Activated CD8-positive, alpha-beta T cell treated with anti-CD3 and anti-CD28 coated beads, Interleukin-2, amount 10 ng/mL, durations not matched to agents 7 days and 5 days (primary cell): ENCODE data around the gene MMP2. TPM values are rescaled to one million over a fixed set of nuclear protein-coding genes. Genes with fewer than 3 reads are reported as not detected.

Source experiments
- ATAC-seq: fragments of 150-1000 bp; cut with Tn5 transposase; one replicate; pipeline ENCODE4 v1.10.0; 2021; ENCODE audit warnings: moderate library complexity
- CTCF ChIA-PET: fragments of 350-600 bp; sonication (Branson Sonifier 250); formaldehyde crosslinking; loops from one replicate; lab custom pipeline; 2021; ENCODE audit warnings: antibody characterized with exemption; lab: Charles Lee
- POLR2A ChIA-PET: fragments of 350-600 bp; sonication (Branson Sonifier 250); formaldehyde crosslinking; loops from one replicate; lab custom pipeline; 2021; ENCODE audit warnings: antibody characterized with exemption; lab: Charles Lee
- DNase-seq: peaks from one replicate; pipeline ENCODE4 v3.0.0-alpha.2; 2020
- H3K27ac Mint-ChIP-seq: one replicate; pipeline ENCODE4 v1.8.0; 2021; ENCODE audit warnings: mild to moderate bottlenecking, mixed read lengths
- H3K27me3 Mint-ChIP-seq: one replicate; pipeline ENCODE4 v1.8.0; 2021; ENCODE audit warnings: low read depth, mixed read lengths
- H3K36me3 Mint-ChIP-seq: one replicate; pipeline ENCODE4 v1.8.0; 2021; ENCODE audit warnings: low read depth, mixed read lengths
- H3K4me1 Mint-ChIP-seq: one replicate; pipeline ENCODE4 v1.8.0; 2021; ENCODE audit warnings: low read depth, mixed read lengths
- H3K4me3 Mint-ChIP-seq: one replicate; pipeline ENCODE4 v1.8.0; 2021; ENCODE audit warnings: mild to moderate bottlenecking, mixed read lengths
- H3K9me3 Mint-ChIP-seq: one replicate; pipeline ENCODE4 v1.8.0; 2022; ENCODE audit warnings: mixed read lengths; ENCODE audit not compliant: insufficient read depth
- total RNA-seq, 2 experiments: library from RNA; stranded (reverse); gene quantifications; one replicate each; pipeline ENCODE4 v1.2.3, GENCODE V29; 2021

MMP2 gene
- total RNA-seq, 2 experiments from 2014 or later, result not detected

DNA sequence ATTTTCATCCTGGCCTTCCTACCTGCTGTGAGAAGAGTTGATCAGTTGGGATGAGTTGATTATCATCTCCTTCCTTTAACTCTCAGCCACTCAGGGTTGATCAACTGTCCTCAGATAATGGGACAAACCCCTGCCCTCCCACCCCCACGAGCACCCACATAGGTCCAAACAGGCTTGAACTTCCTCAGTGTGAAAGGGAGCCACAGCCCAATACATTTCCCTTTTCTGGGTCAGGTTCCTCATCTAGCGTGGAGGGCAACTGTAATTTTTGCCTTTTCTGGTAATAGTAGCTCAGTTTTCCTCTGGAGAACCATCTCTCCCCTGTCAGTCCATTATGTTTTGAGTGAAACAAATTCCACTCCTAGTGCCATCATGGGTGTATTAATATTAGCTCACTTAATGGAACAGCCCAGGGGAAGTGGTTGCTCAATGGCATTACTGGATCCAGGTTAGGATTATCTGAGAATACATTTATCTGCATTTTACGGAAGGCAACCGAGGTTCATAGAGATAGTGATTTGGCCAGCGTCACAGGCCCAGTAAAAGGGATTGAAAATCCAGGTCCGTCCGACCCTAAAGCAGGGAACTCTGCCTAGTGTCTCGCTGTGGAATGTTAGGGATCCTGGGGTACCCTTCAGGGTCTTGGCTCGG is 29.4 kb downstream of the MMP2 start:
- ChIA-PET CTCF (no interaction called here), POLR2A (no interaction called here)
- no peak for DNase-seq
- peaks cover 8% of the 10 kb centered on the region for H3K9me3 Mint-ChIP-seq
- peak overlapping the region; percentile 36 for H3K4me3 Mint-ChIP-seq
- H3K4me1 Mint-ChIP-seq, result peaks cover 7% of the 10 kb centered on the region
- no peak overlapping the region for H3K27ac Mint-ChIP-seq
- no peaks in the 10 kb centered on the region for H3K36me3 Mint-ChIP-seq
- no peak for ATAC-seq
- peaks cover 26% of the 10 kb centered on the region for H3K27me3 Mint-ChIP-seq

DNA sequence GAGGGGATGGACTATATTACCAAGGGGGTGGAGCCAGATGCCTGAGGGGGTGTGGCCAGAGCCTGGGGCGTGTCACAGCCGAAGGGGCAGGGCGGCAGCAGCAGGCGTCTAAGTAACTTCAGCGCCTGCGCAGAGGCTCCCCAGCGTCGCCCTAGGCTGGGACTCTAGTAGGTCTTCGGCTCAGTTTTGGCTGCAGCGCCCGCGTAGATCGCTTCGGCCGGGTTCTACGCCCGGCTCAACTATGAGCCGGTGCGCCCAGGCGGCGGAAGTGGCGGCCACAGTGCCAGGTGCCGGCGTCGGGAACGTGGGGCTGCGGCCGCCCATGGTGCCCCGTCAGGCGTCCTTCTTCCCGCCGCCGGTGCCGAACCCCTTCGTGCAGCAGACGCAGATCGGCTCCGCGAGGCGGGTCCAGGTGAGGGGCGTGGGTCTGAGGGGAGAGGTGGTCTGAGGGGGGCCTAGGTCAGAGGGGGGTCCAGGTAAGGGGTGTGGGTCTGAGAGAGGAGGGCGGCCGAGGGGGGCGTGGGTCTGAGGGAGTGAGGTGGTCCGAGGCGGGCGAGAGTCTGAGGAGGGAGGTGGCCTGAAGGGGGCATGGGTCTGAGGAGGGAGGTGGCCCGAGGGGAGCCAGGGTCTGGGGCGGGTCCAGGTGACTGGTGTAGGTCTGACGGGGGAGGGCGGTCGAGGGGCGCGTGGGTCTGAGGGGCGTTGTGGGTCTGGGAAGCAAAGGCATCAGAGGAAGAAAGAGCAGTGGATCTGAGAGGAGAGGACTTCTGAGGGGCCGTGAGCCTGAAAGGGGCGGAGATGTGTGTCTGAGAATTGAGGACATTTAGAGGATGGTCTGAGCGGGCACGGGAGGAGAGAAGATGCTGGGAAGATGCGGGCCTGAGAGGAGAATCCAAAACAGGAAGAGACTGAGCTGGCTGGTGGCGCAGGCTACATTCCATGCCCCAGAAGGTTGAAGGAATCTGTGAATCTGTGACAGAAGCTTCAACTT is 30.2 kb downstream of the MMP2 start, which contains the start of gene LPCAT2:
LPCAT2 (plus strand) TSS at position 132 of the 991 bp plus-strand sequence; CDS start at position 242, 110 bp downstream.
- peaks cover 26% of the 10 kb centered on the region for H3K27me3 Mint-ChIP-seq
- no peak within 1 kb of the TSS for H3K27ac Mint-ChIP-seq
- peaks cover 8% of the 10 kb centered on the region for H3K9me3 Mint-ChIP-seq
- peaks cover 7% of the 10 kb centered on the region for H3K4me1 Mint-ChIP-seq
- POLR2A ChIA-PET, result no interaction called here
- ATAC-seq (peak; percentile 65), DNase-seq (peak; percentile 54)
- no peaks in the 10 kb centered on the region for H3K36me3 Mint-ChIP-seq
- H3K4me3 Mint-ChIP-seq, result peak within 1 kb of the TSS; percentile 36
- CTCF ChIA-PET, result no interaction called here

DNA sequence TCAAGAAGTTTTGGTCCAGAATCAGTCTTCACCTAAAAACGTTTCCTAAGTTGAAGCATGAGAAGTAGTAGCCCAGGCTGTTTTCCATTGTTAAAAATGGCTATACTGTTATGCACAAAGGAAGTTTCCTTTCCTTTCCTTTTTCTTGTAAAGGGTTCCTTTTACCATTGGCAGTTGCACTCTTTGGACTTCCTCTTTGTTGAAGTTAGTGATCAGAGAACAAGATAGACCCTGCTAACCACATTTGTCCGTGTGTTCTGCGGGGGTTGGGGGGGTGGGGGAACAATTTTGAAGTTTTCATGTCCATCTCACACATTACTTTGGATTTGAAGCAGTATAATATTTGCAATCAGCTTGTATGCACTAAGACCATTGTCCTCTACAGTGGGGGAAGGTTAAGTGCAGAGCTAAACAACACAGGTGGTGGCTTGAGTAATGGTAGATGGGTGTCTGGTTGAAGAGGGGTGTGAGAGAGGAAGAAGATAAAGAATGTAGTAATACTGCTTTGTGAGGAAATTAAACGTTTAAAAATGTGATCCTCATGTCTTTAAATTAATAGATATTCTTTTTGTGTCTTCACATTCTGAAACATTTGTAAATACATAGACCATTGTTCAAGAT is 31.3 kb downstream of the MMP2 start:
- CTCF ChIA-PET, result no interaction called here
- no peaks in the 10 kb centered on the region for H3K36me3 Mint-ChIP-seq
- no peak overlapping the region for H3K4me3 Mint-ChIP-seq
- H3K4me1 Mint-ChIP-seq, result peaks cover 7% of the 10 kb centered on the region
- POLR2A ChIA-PET, result no interaction called here
- H3K9me3 Mint-ChIP-seq, result peaks cover 8% of the 10 kb centered on the region
- DNase-seq, result no peak
- H3K27ac Mint-ChIP-seq, result no peak overlapping the region
- ATAC-seq, result no peak
- H3K27me3 Mint-ChIP-seq, result peaks cover 26% of the 10 kb centered on the region

DNA sequence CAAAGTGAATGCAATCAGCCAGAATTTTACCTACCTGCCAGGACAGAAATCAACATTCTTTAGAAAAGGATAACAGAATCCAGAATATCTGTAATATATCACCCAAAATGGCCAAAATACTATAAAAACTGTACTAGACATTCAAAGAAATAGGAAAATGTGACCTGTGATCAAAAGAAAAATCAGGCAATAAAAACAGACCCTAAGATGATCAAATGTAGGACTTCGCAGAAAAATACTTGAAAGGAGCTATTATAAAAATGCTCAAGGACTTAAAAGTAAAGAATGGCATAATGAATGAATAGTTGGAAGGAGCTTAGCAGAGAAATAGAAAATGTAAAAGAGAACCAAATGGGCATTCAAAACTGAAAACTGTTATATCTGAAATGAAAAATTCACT is 33.9 kb downstream of the MMP2 start:
- ChIA-PET POLR2A (no interaction called here), CTCF (no interaction called here)
- Mint-ChIP-seq H3K27me3 (peaks cover 28% of the 10 kb centered on the region), H3K36me3 (no peaks in the 10 kb centered on the region), H3K27ac (no peak overlapping the region), H3K4me1 (peaks cover 7% of the 10 kb centered on the region), H3K4me3 (no peak overlapping the region), H3K9me3 (peaks cover 8% of the 10 kb centered on the region)
- DNase-seq (no peak), ATAC-seq (no peak)

DNA sequence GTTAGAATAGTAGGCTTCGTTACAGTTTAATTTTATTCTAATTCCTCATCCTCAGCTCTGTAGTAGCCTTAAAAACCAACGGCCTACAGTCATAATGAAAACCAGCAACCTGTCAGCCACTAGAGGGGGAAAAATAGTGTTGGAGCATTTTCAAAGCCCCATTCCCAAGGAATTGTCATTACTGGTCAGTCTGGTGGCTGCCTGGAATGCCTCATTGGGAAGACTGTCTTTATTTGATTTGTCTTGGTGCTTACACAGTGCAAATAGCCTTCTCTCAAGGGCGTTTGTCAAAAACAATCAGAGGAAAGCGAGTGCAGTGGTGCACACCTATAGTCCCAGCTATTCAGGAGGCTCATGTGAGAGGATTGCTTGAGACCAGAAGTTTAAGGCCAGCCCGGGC is 34.6 kb downstream of the MMP2 start:
- Mint-ChIP-seq H3K27ac (no peak overlapping the region), H3K9me3 (peaks cover 8% of the 10 kb centered on the region), H3K4me3 (no peak overlapping the region), H3K36me3 (no peaks in the 10 kb centered on the region), H3K4me1 (peaks cover 6% of the 10 kb centered on the region), H3K27me3 (peaks cover 25% of the 10 kb centered on the region)
- DNase-seq (no peak), ATAC-seq (no peak)
- POLR2A ChIA-PET, result no interaction called here
- CTCF ChIA-PET, result interaction anchor here (1.2 kb wide), 1 partner anchor 49 kb away, joined by 3 read pairs; no protein-coding TSS in a partner anchor

DNA sequence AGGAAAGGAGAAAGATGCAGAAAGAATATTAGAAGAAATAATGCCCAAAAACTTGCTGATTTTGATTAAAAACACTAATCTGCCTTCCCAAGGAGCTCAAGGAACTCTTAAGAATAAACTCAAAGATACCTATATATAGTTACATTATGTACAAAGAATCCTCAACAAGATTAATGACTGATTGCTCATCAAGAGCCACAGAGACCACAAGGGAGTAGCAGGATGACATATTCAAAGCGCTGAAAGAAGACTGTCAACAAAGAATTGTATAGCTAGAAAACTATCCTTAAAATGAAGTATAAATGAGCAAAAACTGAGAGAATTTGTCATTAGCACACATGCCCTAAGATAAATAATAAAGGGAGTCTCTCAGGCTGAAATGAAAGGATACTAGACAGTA is 36.1 kb downstream of the MMP2 start:
- no peak overlapping the region for H3K27ac Mint-ChIP-seq
- no peak for ATAC-seq
- H3K4me1 Mint-ChIP-seq, result no peaks in the 10 kb centered on the region
- no peaks in the 10 kb centered on the region for H3K36me3 Mint-ChIP-seq
- H3K9me3 Mint-ChIP-seq, result peaks cover 8% of the 10 kb centered on the region
- no peak for DNase-seq
- ChIA-PET CTCF (interaction anchor here (1.2 kb wide), 1 partner anchor 50 kb away, joined by 3 read pairs; no protein-coding TSS in a partner anchor), POLR2A (no interaction called here)
- peaks cover 15% of the 10 kb centered on the region for H3K27me3 Mint-ChIP-seq
- H3K4me3 Mint-ChIP-seq, result no peak overlapping the region

DNA sequence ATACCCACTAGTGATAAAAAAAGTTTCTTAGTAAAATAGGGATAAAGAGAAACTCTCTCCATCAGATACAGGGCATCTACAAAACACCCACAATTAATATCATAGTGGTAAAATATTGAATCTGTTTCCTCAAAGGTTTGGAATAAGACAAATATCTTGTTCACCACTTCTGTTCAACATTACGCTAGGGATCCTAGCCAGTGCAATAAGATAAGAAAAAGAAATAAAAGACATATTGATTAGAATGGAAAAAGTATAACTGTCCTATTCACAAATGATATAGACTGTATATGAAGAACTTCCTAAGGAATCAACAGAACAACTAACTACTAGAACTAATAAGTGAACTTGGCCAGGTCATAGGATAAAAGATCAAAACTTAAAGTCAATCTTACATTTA is 42.8 kb downstream of the MMP2 start:
- Mint-ChIP-seq H3K4me1 (no peaks in the 10 kb centered on the region), H3K9me3 (peaks cover 9% of the 10 kb centered on the region), H3K27ac (no peak overlapping the region), H3K4me3 (no peak overlapping the region), H3K27me3 (peaks cover 2% of the 10 kb centered on the region), H3K36me3 (no peaks in the 10 kb centered on the region)
- ATAC-seq, result no peak
- ChIA-PET CTCF (no interaction called here), POLR2A (no interaction called here)
- no peak for DNase-seq

DNA sequence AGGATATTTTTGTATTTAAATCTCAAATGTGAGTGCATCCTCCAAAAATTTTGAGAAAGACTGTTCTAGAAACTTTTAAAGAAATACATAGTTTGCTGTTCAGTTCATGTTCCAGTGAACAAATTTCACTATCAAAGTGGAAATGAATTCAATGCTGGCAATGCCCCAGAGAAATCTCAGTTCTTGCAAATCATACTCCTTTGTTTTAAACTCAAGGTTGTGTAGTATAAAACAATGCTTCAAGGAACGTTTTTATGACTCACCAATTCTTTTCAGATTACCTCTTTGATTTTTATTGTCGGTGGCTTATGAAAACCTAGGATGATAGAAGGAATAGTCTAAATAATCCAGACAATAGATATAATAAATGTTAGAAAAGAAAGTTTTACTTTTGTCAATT is 47.4 kb downstream of the MMP2 start:
- H3K27me3 Mint-ChIP-seq, result peaks cover 8% of the 10 kb centered on the region
- CTCF ChIA-PET, result no interaction called here
- H3K9me3 Mint-ChIP-seq, result peaks cover 9% of the 10 kb centered on the region
- H3K27ac Mint-ChIP-seq, result no peak overlapping the region
- no peak for DNase-seq
- POLR2A ChIA-PET, result interaction anchor here (0.6 kb wide), 1 partner anchor 13 kb away, joined by 3 read pairs; no protein-coding TSS in a partner anchor
- no peak for ATAC-seq
- no peak overlapping the region for H3K4me3 Mint-ChIP-seq
- H3K4me1 Mint-ChIP-seq, result no peaks in the 10 kb centered on the region
- no peaks in the 10 kb centered on the region for H3K36me3 Mint-ChIP-seq

DNA sequence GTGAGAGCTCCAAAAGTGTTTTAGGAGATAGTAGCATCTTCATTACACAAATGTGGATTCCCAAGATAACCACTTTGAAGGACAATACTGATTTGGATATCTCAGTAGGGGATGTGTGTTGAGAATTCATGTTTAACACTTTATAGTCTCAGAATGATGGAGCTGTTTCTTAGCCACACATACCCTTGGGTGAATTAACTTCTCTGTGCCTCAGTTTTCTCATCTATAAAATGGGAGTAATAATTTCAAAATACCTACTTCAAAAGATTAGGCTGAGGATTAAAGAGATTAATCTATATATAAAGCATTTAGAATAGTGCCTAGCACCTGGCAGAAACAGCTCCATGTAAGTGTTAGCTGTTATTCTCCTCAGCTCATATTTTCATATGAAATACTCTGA is 48.9 kb downstream of the MMP2 start:
- no peaks in the 10 kb centered on the region for H3K9me3 Mint-ChIP-seq
- peaks cover 8% of the 10 kb centered on the region for H3K27me3 Mint-ChIP-seq
- DNase-seq (no peak), ATAC-seq (no peak)
- no peaks in the 10 kb centered on the region for H3K4me1 Mint-ChIP-seq
- H3K4me3 Mint-ChIP-seq, result no peak overlapping the region
- no peaks in the 10 kb centered on the region for H3K36me3 Mint-ChIP-seq
- ChIA-PET CTCF (no interaction called here), POLR2A (interaction anchor here (0.5 kb wide), 1 partner anchor 9 kb away, joined by 3 read pairs; no protein-coding TSS in a partner anchor)
- H3K27ac Mint-ChIP-seq, result no peak overlapping the region

DNA sequence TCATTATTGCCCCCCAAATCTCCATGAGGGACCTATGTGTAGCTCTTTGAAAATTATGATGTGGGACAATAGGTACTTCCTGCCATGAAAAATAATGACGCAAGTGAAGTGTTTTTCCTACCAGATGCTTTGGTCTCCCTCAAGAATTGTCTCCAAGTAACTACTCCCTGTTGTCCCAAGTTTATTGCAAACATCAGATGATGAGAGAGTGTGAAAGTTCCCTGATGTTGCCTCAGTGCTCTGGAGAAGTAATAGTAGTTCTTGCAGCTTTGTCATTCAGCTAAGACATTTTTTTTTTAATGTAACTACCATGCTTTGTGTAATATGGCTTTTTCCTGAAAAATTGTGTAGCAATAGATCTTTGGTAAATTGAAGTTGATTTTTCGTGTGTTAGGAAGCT is 50.0 kb downstream of the MMP2 start:
- Mint-ChIP-seq H3K27me3 (peaks cover 8% of the 10 kb centered on the region), H3K36me3 (no peaks in the 10 kb centered on the region), H3K9me3 (no peaks in the 10 kb centered on the region), H3K27ac (no peak overlapping the region), H3K4me3 (no peak overlapping the region), H3K4me1 (no peaks in the 10 kb centered on the region)
- POLR2A ChIA-PET, result no interaction called here
- DNase-seq (no peak), ATAC-seq (no peak)
- CTCF ChIA-PET, result interaction anchor here (0.7 kb wide), 1 partner anchor 574 kb away, joined by 3 read pairs; no protein-coding TSS in a partner anchor

DNA sequence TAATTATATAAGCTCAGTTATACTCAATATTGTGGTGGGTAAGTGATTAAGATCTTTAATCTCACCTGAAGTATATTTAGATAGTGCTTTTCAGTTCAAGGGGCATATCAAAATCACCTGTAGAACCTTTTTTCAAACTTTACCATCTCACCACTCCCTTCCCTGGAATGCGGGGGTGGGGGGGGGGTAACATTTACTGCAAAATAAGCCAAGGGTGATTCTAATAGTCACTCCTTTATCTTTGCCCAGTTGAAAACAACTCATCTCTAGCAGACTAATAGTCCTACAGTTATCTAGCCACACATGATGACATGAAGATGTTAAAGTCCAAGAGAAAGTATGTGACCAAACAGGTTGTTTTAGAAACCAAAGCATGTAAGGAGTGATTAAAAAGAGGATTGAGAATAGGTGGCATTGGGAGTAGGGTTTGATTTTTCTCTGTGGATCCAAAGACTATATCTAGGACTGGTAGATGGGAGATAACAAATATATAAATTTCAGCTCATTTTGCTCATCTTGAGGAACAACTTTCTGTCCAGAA is 51.4 kb downstream of the MMP2 start:
- H3K27me3 Mint-ChIP-seq, result peaks cover 8% of the 10 kb centered on the region
- H3K27ac Mint-ChIP-seq, result no peak overlapping the region
- ChIA-PET POLR2A (no interaction called here), CTCF (no interaction called here)
- H3K4me3 Mint-ChIP-seq, result no peak overlapping the region
- ATAC-seq (no peak), DNase-seq (no peak)
- H3K36me3 Mint-ChIP-seq, result no peaks in the 10 kb centered on the region
- H3K4me1 Mint-ChIP-seq, result no peaks in the 10 kb centered on the region
- H3K9me3 Mint-ChIP-seq, result no peaks in the 10 kb centered on the region
